MCF 10A (cell line): ENCODE results near the gene RAP1GAP. TPM values are rescaled to one million over a fixed set of nuclear protein-coding genes. Genes with fewer than 3 reads are reported as not detected.

Experiments used
- BruUV-seq: library from RNA; stranded (reverse); fragments of 400-500 nt; replicated peaks from 2 replicates; lab custom pipeline; 2021; lab: Mats Ljungman, UMichigan
- CTCF ChIA-PET: fragments of 300-600 bp; sonication (Branson Sonifier 250); formaldehyde crosslinking; extraction: SDS; loops from one replicate; lab custom pipeline; 2021; ENCODE audit warnings: antibody characterized with exemption, inconsistent platforms; lab: Yijun Ruan, JAX
- POLR2A ChIA-PET: fragments of 300-600, 350-650 bp; sonication (Branson Sonifier 250); formaldehyde crosslinking; extraction: SDS; loops from one replicate; lab custom pipeline; 2020; ENCODE audit warnings: antibody characterized with exemption, inconsistent platforms; lab: Yijun Ruan, JAX
- DNase-seq: peaks from one replicate; pipeline ENCODE4 v3.0.0-alpha.2; 2018; ENCODE audit not compliant: unreplicated experiment
- H3K27ac Mint-ChIP-seq: one replicate; pipeline ENCODE4 v1.8.0; 2022; ENCODE audit warnings: mild to moderate bottlenecking, low read depth, mixed read lengths; ENCODE audit not compliant: unreplicated experiment
- H3K27me3 Mint-ChIP-seq: one replicate; pipeline ENCODE4 v1.8.0; 2022; ENCODE audit warnings: mixed read lengths; ENCODE audit not compliant: insufficient read depth, unreplicated experiment
- H3K36me3 Mint-ChIP-seq: one replicate; pipeline ENCODE4 v1.8.0; 2022; ENCODE audit warnings: mild to moderate bottlenecking, moderate library complexity, mixed read lengths; ENCODE audit not compliant: insufficient read depth, unreplicated experiment
- H3K4me1 Mint-ChIP-seq: one replicate; pipeline ENCODE4 v1.8.0; 2022; ENCODE audit warnings: mixed read lengths; ENCODE audit not compliant: insufficient read depth, unreplicated experiment
- H3K4me3 Mint-ChIP-seq: one replicate; pipeline ENCODE4 v1.8.0; 2022; ENCODE audit warnings: mild to moderate bottlenecking, moderate library complexity, mixed read lengths; ENCODE audit not compliant: unreplicated experiment
- H3K9me3 Mint-ChIP-seq: one replicate; pipeline ENCODE4 v1.8.0; 2022; ENCODE audit warnings: mixed read lengths; ENCODE audit not compliant: unreplicated experiment
- CTCF ChIP-seq: fragments of 200-600 bp; IDR thresholded peaks from one replicate; pipeline ENCODE4 v1.8.0; 2022; ENCODE audit warnings: antibody characterized with exemption, mild to moderate bottlenecking; ENCODE audit not compliant: unreplicated experiment
- intact Hi-C: fragments of 100-400 bp; cut with micrococcal nuclease; formaldehyde crosslinking; loops from 2 replicates; pipeline ENCODE4 v1.14.1; 2022
- total RNA-seq: library from RNA; stranded (reverse); gene quantifications from 2 replicates; pipeline ENCODE4 v1.2.3, GENCODE V29; 2022

The RAP1GAP gene
- total RNA-seq, 1 experiment from 2014 or later, result not detected

- no peak overlapping the region for H3K27ac Mint-ChIP-seq
- peaks cover 18% of the 10 kb centered on the region for H3K36me3 Mint-ChIP-seq
- TF ChIP-seq CTCF, result no peak
- H3K4me1 Mint-ChIP-seq, result no peaks in the 10 kb centered on the region
- intact Hi-C loops, result no loop called here
- H3K4me3 Mint-ChIP-seq, result no peak overlapping the region
- POLR2A ChIA-PET, result no interaction called here
- CTCF ChIA-PET, result no interaction called here
- no peaks in the 10 kb centered on the region for H3K27me3 Mint-ChIP-seq
- H3K9me3 Mint-ChIP-seq, result no peaks in the 10 kb centered on the region
- BruUV-seq, result no TSS peak
- DNase-seq, result no peak
These were observed 766 bp downstream of the RAP1GAP start for GRCh38 chr1:21668232-21668950.

GRCh38 chr1:21667348-21668231 is 1.6 kb downstream of the RAP1GAP start:
- no peak for TF ChIP-seq CTCF
- Mint-ChIP-seq H3K27ac (no peak overlapping the region), H3K27me3 (no peaks in the 10 kb centered on the region), H3K4me1 (no peaks in the 10 kb centered on the region), H3K9me3 (no peaks in the 10 kb centered on the region), H3K4me3 (no peak overlapping the region), H3K36me3 (peaks cover 17% of the 10 kb centered on the region)
- ChIA-PET POLR2A (interaction anchor here (0.6 kb wide), 1 partner anchor 31 kb away, joined by 3 read pairs; no protein-coding TSS in a partner anchor), CTCF (no interaction called here)
- intact Hi-C loops, result no loop called here
- no peak for DNase-seq
- no TSS peak for BruUV-seq

GRCh38 chr1:21666576-21667320 is 2.4 kb downstream of the RAP1GAP start:
- intact Hi-C loops, result no loop called here
- POLR2A ChIA-PET, result no interaction called here
- no peak for TF ChIP-seq CTCF
- CTCF ChIA-PET, result no interaction called here
- Mint-ChIP-seq H3K27me3 (peaks cover 4% of the 10 kb centered on the region), H3K4me1 (no peaks in the 10 kb centered on the region), H3K27ac (no peak overlapping the region), H3K4me3 (no peak overlapping the region), H3K9me3 (no peaks in the 10 kb centered on the region), H3K36me3 (peaks cover 12% of the 10 kb centered on the region)
- no peak for DNase-seq
- BruUV-seq, result no TSS peak
